ENCODE data around the gene IRGC. TPM values are rescaled to one million over a fixed set of nuclear protein-coding genes. Genes with fewer than 3 reads are reported as not detected.

IRGC gene
- total RNA-seq, 3 donors from 2014 or later, result not detected

GRCh38 chr19:43765109-43765876 is 49.4 kb downstream of the IRGC start:
- peaks cover 44% of the 10 kb centered on the region for H3K4me1 ChIP-seq (ENCODE audit: low read depth)
- peak; percentile 54 to 86 (median 66) for DNase-seq
- intact Hi-C loops (cut with DNase I, micrococcal nuclease), result no loop called here

DNA sequence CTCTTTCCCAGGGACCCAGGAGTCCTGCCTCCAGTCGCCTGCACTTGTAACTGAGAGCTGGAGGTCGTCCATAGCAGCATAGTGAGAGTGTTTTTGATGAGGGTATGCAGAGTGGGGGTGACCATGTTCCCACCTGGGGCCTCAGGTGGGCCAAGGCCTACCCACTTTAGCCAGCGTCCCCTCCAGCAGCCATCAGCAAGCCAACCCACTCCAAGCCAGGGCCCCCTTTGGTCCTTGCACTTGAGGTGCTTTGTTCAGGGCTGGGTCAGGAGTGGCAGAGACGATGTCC is 50.8 kb downstream of the IRGC start:
- H3K4me3 ChIP-seq, result no peak overlapping the region
- TF ChIP-seq CTCF (IDR thresholded peaks at IDR 0.05), result no peak
- no peaks in the 10 kb centered on the region for H3K36me3 ChIP-seq (ENCODE audit: low read depth)
- DNase-seq (no peak), ATAC-seq (no peak)
- intact Hi-C loops (cut with DNase I, micrococcal nuclease), result no loop called here
- H3K4me1 ChIP-seq (ENCODE audit: low read depth), result peaks cover 44% of the 10 kb centered on the region
- no peaks in the 10 kb centered on the region for H3K9me3 ChIP-seq

More at GRCh38 chr19:43765109-43765876, 49.4 kb downstream of the IRGC start:
- TF ChIP-seq CTCF (IDR thresholded peaks at IDR 0.05), result no peak
- Histone ChIP-seq H3K36me3 (ENCODE audit: low read depth) (no peaks in the 10 kb centered on the region), H3K4me3 (no peak overlapping the region), H3K9me3 (no peaks in the 10 kb centered on the region)
- peak; percentile 63 for ATAC-seq

GRCh38 chr19:43767316-43767715 is 51.4 kb downstream of the IRGC start:
- Histone ChIP-seq H3K4me1 (ENCODE audit: low read depth) (peaks cover 42% of the 10 kb centered on the region), H3K9me3 (no peaks in the 10 kb centered on the region), H3K4me3 (no peak overlapping the region), H3K36me3 (ENCODE audit: low read depth) (no peaks in the 10 kb centered on the region)
- DNase-seq, result no peak
- no peak for TF ChIP-seq CTCF (IDR thresholded peaks at IDR 0.05)
- intact Hi-C loops (cut with DNase I, micrococcal nuclease), result no loop called here
- no peak for ATAC-seq

DNA sequence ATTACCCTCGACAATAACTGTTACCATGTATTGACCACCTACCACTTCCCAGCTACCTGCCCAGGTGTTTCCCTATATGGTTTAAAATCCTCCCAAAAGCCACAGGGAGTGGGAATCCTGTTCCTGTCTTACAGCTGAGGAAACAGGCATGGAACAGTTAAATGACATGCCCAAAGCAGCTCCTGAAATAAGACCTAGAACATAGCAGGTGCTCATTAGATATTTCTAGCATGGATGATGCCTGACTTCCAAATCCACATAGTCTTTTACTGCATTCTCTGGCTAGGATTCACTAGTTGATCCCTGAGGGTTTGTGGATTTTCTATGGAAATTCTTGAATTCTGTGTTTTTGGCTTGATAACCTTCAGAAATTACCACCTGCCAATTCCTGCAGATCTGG is 51.9 kb downstream of the IRGC start:
- Histone ChIP-seq H3K4me3 (no peak overlapping the region), H3K4me1 (ENCODE audit: low read depth) (peaks cover 42% of the 10 kb centered on the region), H3K9me3 (no peaks in the 10 kb centered on the region), H3K36me3 (ENCODE audit: low read depth) (no peaks in the 10 kb centered on the region)
- ATAC-seq (no peak), DNase-seq (no peak)
- intact Hi-C loops (cut with DNase I, micrococcal nuclease), result no loop called here
- TF ChIP-seq CTCF (IDR thresholded peaks at IDR 0.05), result no peak

DNA sequence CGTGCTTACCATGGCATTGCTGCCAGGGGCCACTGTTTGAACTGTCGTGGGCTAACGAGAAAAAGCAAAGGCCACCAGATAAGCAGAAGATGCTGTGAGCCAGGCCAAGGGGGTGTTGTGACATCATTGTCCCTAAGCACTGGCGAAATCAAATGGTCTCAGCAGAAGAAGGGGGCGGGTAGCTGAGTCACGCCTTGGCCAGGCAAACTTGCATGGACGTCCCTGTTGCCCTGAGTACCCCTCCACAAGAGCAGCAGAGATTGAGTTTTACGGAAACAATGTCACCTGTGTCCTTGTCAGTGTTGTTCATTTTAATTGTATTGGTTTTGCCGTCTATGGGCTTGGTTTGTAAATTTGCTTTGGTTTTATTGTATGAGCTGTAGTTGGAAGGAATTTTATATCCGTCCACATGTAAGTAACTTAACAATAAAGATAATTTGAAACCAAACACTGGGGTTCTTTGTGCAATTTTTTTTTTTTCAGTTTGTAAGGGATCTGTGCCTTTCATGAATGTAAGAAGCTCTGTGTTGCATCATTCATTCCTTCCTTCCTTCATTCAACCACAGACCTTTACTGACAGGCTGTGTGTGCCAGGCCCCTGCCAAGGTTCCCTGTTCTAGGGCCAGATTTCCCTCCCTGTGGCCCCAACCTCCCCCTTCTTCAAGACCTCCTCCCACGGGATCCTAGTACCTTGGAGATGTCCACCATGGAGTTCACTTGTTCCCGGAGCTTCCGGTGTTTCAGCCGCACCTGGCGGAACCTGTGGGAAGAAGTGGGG is 52.6 kb downstream of the IRGC start:
- Histone ChIP-seq H3K4me1 (ENCODE audit: low read depth) (peaks cover 42% of the 10 kb centered on the region), H3K4me3 (no peak overlapping the region), H3K36me3 (ENCODE audit: low read depth) (no peaks in the 10 kb centered on the region), H3K9me3 (no peaks in the 10 kb centered on the region)
- peak; percentile 68 for ATAC-seq
- no peak for TF ChIP-seq CTCF (IDR thresholded peaks at IDR 0.05)
- DNase-seq, result peak in 2 of 3 donors; percentile 61 to 68
- intact Hi-C loops (cut with DNase I, micrococcal nuclease), result no loop called here

Measured in mucosa of descending colon (tissue), 3 donors.